Activated T-helper 2 cell treated with anti-CD3 and anti-CD28 coated beads, Interferon-gamma antibody, Interleukin-2, Interleukin-4, amounts not matched to agents 10 μg/mL and 5 μg/mL and 100 μg/mL, durations not matched to agents 14 hours and 24 hours and 36 hours (primary cell): ENCODE results near the gene PLEKHG3. TPM values are rescaled to one million over a fixed set of nuclear protein-coding genes. Genes with fewer than 3 reads are reported as not detected.
"Not testable (repeated sequence)": the region's sequence is repeated elsewhere in the genome, so short reads cannot be mapped to it uniquely, and the experiment has no call there.

ENCODE experiments used
- DNase-seq: peaks from one replicate; pipeline ENCODE4 v3.0.0; 2021; ENCODE audit warnings: low spot score
- H3K27ac Mint-ChIP-seq: one replicate; pipeline ENCODE4 v1.8.0; 2021; ENCODE audit warnings: mixed read lengths
- H3K27me3 Mint-ChIP-seq: one replicate; pipeline ENCODE4 v1.8.0; 2021; ENCODE audit warnings: low read depth, mixed read lengths
- H3K36me3 Mint-ChIP-seq: one replicate; pipeline ENCODE4 v1.8.0; 2021; ENCODE audit warnings: low read depth, mixed read lengths
- H3K4me1 Mint-ChIP-seq: one replicate; pipeline ENCODE4 v1.8.0; 2021; ENCODE audit warnings: low read depth, mixed read lengths
- H3K4me3 Mint-ChIP-seq: one replicate; pipeline ENCODE4 v1.8.0; 2021; ENCODE audit warnings: low read depth, mild to moderate bottlenecking, moderate library complexity, mixed read lengths
- H3K9me3 Mint-ChIP-seq: one replicate; pipeline ENCODE4 v1.8.0; 2021; ENCODE audit warnings: mixed read lengths
- intact Hi-C: fragments of 100-400 bp; cut with micrococcal nuclease; formaldehyde crosslinking; loops from one replicate; pipeline ENCODE4 v1.15.1; 2023
- total RNA-seq: library from RNA; stranded (reverse); gene quantifications from 2 replicates; pipeline ENCODE4 v1.2.3, GENCODE V29; 2022

The PLEKHG3 gene
- total RNA-seq, 1 donor from 2014 or later: 1.9 TPM

- intact Hi-C loops: no loop called here
- Mint-ChIP-seq H3K27me3 (no peaks in the 10 kb centered on the region), H3K9me3 (no peaks in the 10 kb centered on the region), H3K4me3 (no peak overlapping the region), H3K4me1 (peaks cover 11% of the 10 kb centered on the region), H3K27ac (no peak overlapping the region), H3K36me3 (no peaks in the 10 kb centered on the region)
- DNase-seq: no peak
Measured at GRCh38 chr14:64680013-64680713, 24.1 kb upstream of the PLEKHG3 start.

- Mint-ChIP-seq H3K36me3 (no peaks in the 10 kb centered on the region), H3K4me1 (peaks cover 11% of the 10 kb centered on the region), H3K27me3 (no peaks in the 10 kb centered on the region), H3K9me3 (no peaks in the 10 kb centered on the region), H3K27ac (no peak overlapping the region), H3K4me3 (no peak overlapping the region)
- intact Hi-C loops: no loop called here
- DNase-seq: no peak
Measured at GRCh38 chr14:64680714-64681065, 23.5 kb upstream of the PLEKHG3 start.

- DNase-seq: no peak
- no peak overlapping the region for H3K27ac Mint-ChIP-seq
- peaks cover 5% of the 10 kb centered on the region for H3K4me1 Mint-ChIP-seq
- H3K9me3 Mint-ChIP-seq: no peaks in the 10 kb centered on the region
- intact Hi-C loops: no loop called here
- no peak overlapping the region for H3K4me3 Mint-ChIP-seq
- H3K27me3 Mint-ChIP-seq: no peaks in the 10 kb centered on the region
- no peaks in the 10 kb centered on the region for H3K36me3 Mint-ChIP-seq
Measured at GRCh38 chr14:64681796-64682710, 22.2 kb upstream of the PLEKHG3 start.

- Mint-ChIP-seq H3K27me3 (no peaks in the 10 kb centered on the region), H3K27ac (no peak overlapping the region), H3K4me3 (no peak overlapping the region), H3K36me3 (no peaks in the 10 kb centered on the region), H3K9me3 (no peaks in the 10 kb centered on the region), H3K4me1 (no peaks in the 10 kb centered on the region)
- DNase-seq: no peak
- intact Hi-C loops: no loop called here
Measured at GRCh38 chr14:64682843-64683242, 21.4 kb upstream of the PLEKHG3 start.

- Mint-ChIP-seq H3K27me3 (peaks cover 2% of the 10 kb centered on the region), H3K9me3 (no peaks in the 10 kb centered on the region), H3K4me3 (no peak overlapping the region), H3K36me3 (no peaks in the 10 kb centered on the region), H3K4me1 (peaks cover 2% of the 10 kb centered on the region), H3K27ac (no peak overlapping the region)
- DNase-seq: no peak
- intact Hi-C loops: no loop called here
Measured at GRCh38 chr14:64683264-64683663, 21.0 kb upstream of the PLEKHG3 start.

GRCh38 chr14:64684091-64684490 is 20.1 kb upstream of the PLEKHG3 start:
- Mint-ChIP-seq H3K9me3 (no peaks in the 10 kb centered on the region), H3K27ac (no peak overlapping the region)

GRCh38 chr14:64685371-64686281 is 18.6 kb upstream of the PLEKHG3 start:
- Mint-ChIP-seq H3K27ac (no peak overlapping the region), H3K36me3 (no peaks in the 10 kb centered on the region), H3K27me3 (peaks cover 12% of the 10 kb centered on the region), H3K4me3 (no peak overlapping the region), H3K9me3 (no peaks in the 10 kb centered on the region), H3K4me1 (peaks cover 13% of the 10 kb centered on the region)
- DNase-seq: no peak
- intact Hi-C loops: no loop called here

More at GRCh38 chr14:64684091-64684490, 20.1 kb upstream of the PLEKHG3 start:
- DNase-seq: no peak
- Mint-ChIP-seq H3K27me3 (peaks cover 4% of the 10 kb centered on the region), H3K4me1 (peaks cover 9% of the 10 kb centered on the region), H3K4me3 (no peak overlapping the region), H3K36me3 (no peaks in the 10 kb centered on the region)
- intact Hi-C loops: no loop called here

GRCh38 chr14:64686282-64686615 is 18.0 kb upstream of the PLEKHG3 start:
- H3K4me1 Mint-ChIP-seq: peaks cover 13% of the 10 kb centered on the region
- no peak for DNase-seq
- H3K27ac Mint-ChIP-seq: no peak overlapping the region
- no peaks in the 10 kb centered on the region for H3K36me3 Mint-ChIP-seq
- no peak overlapping the region for H3K4me3 Mint-ChIP-seq
- H3K27me3 Mint-ChIP-seq: peaks cover 13% of the 10 kb centered on the region
- intact Hi-C loops: no loop called here
- no peaks in the 10 kb centered on the region for H3K9me3 Mint-ChIP-seq

- H3K9me3 Mint-ChIP-seq: no peaks in the 10 kb centered on the region
- peaks cover 22% of the 10 kb centered on the region for H3K27me3 Mint-ChIP-seq
- DNase-seq: no peak
- peaks cover 16% of the 10 kb centered on the region for H3K4me1 Mint-ChIP-seq
- H3K36me3 Mint-ChIP-seq: no peaks in the 10 kb centered on the region
- H3K4me3 Mint-ChIP-seq: no peak overlapping the region
- intact Hi-C loops: no loop called here
- H3K27ac Mint-ChIP-seq: no peak overlapping the region
Measured at GRCh38 chr14:64688031-64688430, 16.2 kb upstream of the PLEKHG3 start.

- DNase-seq: no peak
- Mint-ChIP-seq H3K27me3 (peaks cover 23% of the 10 kb centered on the region), H3K4me1 (peaks cover 16% of the 10 kb centered on the region), H3K27ac (no peak overlapping the region), H3K9me3 (no peaks in the 10 kb centered on the region), H3K4me3 (no peak overlapping the region), H3K36me3 (no peaks in the 10 kb centered on the region)
- intact Hi-C loops: no loop called here
Measured at GRCh38 chr14:64688811-64689281, 15.4 kb upstream of the PLEKHG3 start.

GRCh38 chr14:64689289-64689688 is 14.9 kb upstream of the PLEKHG3 start:
- no peak for DNase-seq
- Mint-ChIP-seq H3K4me3 (no peak overlapping the region), H3K9me3 (no peaks in the 10 kb centered on the region), H3K27ac (no peak overlapping the region), H3K27me3 (peaks cover 24% of the 10 kb centered on the region), H3K4me1 (peaks cover 16% of the 10 kb centered on the region), H3K36me3 (no peaks in the 10 kb centered on the region)
- intact Hi-C loops: no loop called here

GRCh38 chr14:64690607-64691006 is 13.6 kb upstream of the PLEKHG3 start:
- H3K27ac Mint-ChIP-seq, H3K9me3 Mint-ChIP-seq, intact Hi-C loops: not testable (repeated sequence)

More at GRCh38 chr14:64690607-64691006, 13.6 kb upstream of the PLEKHG3 start:
- not testable (repeated sequence) for DNase-seq, H3K4me3 Mint-ChIP-seq, H3K36me3 Mint-ChIP-seq
- peaks cover 30% of the 10 kb centered on the region for H3K27me3 Mint-ChIP-seq
- H3K4me1 Mint-ChIP-seq: peaks cover 16% of the 10 kb centered on the region
